GM12878 (cell line): ENCODE data around the gene FTO. TPM values are rescaled to one million over a fixed set of nuclear protein-coding genes. Genes with fewer than 3 reads are reported as not detected.

Experiments used
- ATAC-seq: fragments of 200-7000 bp; cut with Tn5 transposase; 3 replicates; pipeline ENCODE4 v1.9.1; 2020; ENCODE audit warnings: mild to moderate bottlenecking, moderate library complexity
- BruUV-seq: library from RNA; stranded (reverse); fragments of 400-500 nt; replicated peaks from 2 replicates; lab custom pipeline; 2021; lab: Mats Ljungman, UMichigan
- CTCF ChIA-PET: fragments of 300-600 bp; sonication (Branson Sonifier 250); formaldehyde crosslinking; extraction: SDS; loops from one replicate; lab custom pipeline; 2021; ENCODE audit warnings: inconsistent platforms; lab: Yijun Ruan, JAX
- POLR2A ChIA-PET: fragments of 350-600 bp; formaldehyde crosslinking; extraction: SDS; loops from one replicate; lab custom pipeline; 2021; ENCODE audit warnings: inconsistent platforms; lab: Charles Lee
- RAD21 ChIA-PET: fragments of 300-600 bp; sonication (Branson Sonifier 250); formaldehyde crosslinking; loops from one replicate; lab custom pipeline; 2023; ENCODE audit warnings: antibody characterized with exemption; ENCODE audit not compliant: unreplicated experiment; lab: Charles Lee
- SMC1A ChIA-PET: fragments of 300-600 bp; sonication (Branson Sonifier 250); formaldehyde crosslinking; loops from one replicate; lab custom pipeline; 2023; ENCODE audit not compliant: unreplicated experiment, uncharacterized antibody; lab: Charles Lee
- DNase-seq: peaks from one replicate; pipeline ENCODE4 v3.0.0-alpha.2; 2011; ENCODE audit warnings: low read depth, low spot score
- FAIRE-seq: peaks from 3 replicates; lab custom pipeline; 2011; peaks lifted over from hg19 to GRCh38; lab: Jason Lieb, UNC
- H2AFZ ChIP-seq: 2 replicates; pipeline ENCODE4 v1.6.0; 2011; ENCODE audit warnings: low read depth, low read length, control low read depth; ENCODE audit not compliant: control insufficient read depth
- H3K27ac ChIP-seq: 2 replicates; pipeline ENCODE4 v1.5.1; 2011; ENCODE audit warnings: control low read depth; ENCODE audit not compliant: control insufficient read depth, insufficient read depth
- H3K27me3 ChIP-seq, 2 experiments: replicated peaks in 1 of 2; 2 replicates each; pipeline versions ENCODE4 v1.6.0 to v1.6.1; 2011; ENCODE audit warnings: low read length in 1 of 2; ENCODE audit not compliant: control insufficient read depth in 2 of 2, insufficient read depth in 2 of 2
- H3K36me3 ChIP-seq, 2 experiments: 2 replicates each; pipeline ENCODE4 v1.5.1; 2011; ENCODE audit warnings: low read length in 1 of 2; ENCODE audit not compliant: control insufficient read depth in 2 of 2, insufficient read depth in 2 of 2
- H3K4me1 ChIP-seq: 2 replicates; pipeline ENCODE4 v1.6.1; 2011; ENCODE audit warnings: mild to moderate bottlenecking, low read length, moderate library complexity, mixed read lengths; ENCODE audit not compliant: control insufficient read depth, insufficient read depth
- H3K4me2 ChIP-seq: 2 replicates; pipeline ENCODE4 v1.6.0; 2011; ENCODE audit warnings: control low read depth; ENCODE audit not compliant: control insufficient read depth, insufficient read depth
- H3K4me3 ChIP-seq: fragments of 200-600 bp; sonication (generic); 2 replicates; pipeline ENCODE4 v1.5.1; 2016
- H3K79me2 ChIP-seq: 2 replicates; pipeline ENCODE4 v1.6.0; 2011; ENCODE audit warnings: low read length; ENCODE audit not compliant: control insufficient read depth, insufficient read depth
- H3K9ac ChIP-seq: 2 replicates; pipeline ENCODE4 v1.8.0; 2011; ENCODE audit warnings: low read length, control low read depth, mixed read lengths; ENCODE audit not compliant: control insufficient read depth, insufficient read depth
- H3K9me3 ChIP-seq: replicated peaks from 3 replicates; pipeline ENCODE4 v1.5.1; 2011; ENCODE audit warnings: mild to moderate bottlenecking, low read length; ENCODE audit not compliant: control insufficient read depth, insufficient read depth
- H4K20me1 ChIP-seq: 2 replicates; pipeline ENCODE4 v1.6.0; 2011; ENCODE audit not compliant: control insufficient read depth, insufficient read depth
- ATF3 ChIP-seq: IDR thresholded peaks from 2 replicates; pipeline ENCODE4 v1.6.1; 2011; ENCODE audit warnings: low read depth, mild to moderate bottlenecking, low read length, moderate library complexity, borderline replicate concordance; ENCODE audit errors: extremely low read depth
- E2F8 ChIP-seq: fragments of 450-650 bp; IDR thresholded peaks from 2 replicates; pipeline ENCODE4 v1.6.1; 2018; ENCODE audit warnings: mild to moderate bottlenecking, low read depth, moderate library complexity; ENCODE audit not compliant: partially characterized antibody
- JUND ChIP-seq: IDR thresholded peaks from 2 replicates; pipeline ENCODE4 v1.6.1; 2012; ENCODE audit warnings: low read depth, mild to moderate bottlenecking, low read length, improper control_type of control experiment, moderate library complexity
- MAX ChIP-seq: IDR thresholded peaks from 2 replicates; pipeline ENCODE4 v1.6.1; 2012; ENCODE audit warnings: low read depth, low read length, improper control_type of control experiment
- RCOR1 ChIP-seq: conservative IDR thresholded peaks from 2 replicates; pipeline ENCODE4 v1.6.1; 2012; ENCODE audit warnings: low read depth, low read length, improper control_type of control experiment
- SKIL ChIP-seq: fragments of 450-650 bp; IDR thresholded peaks from 2 replicates; pipeline ENCODE4 v1.6.1; 2017; ENCODE audit warnings: mild to moderate bottlenecking, low read depth, inconsistent platforms; ENCODE audit not compliant: poor library complexity, severe bottlenecking
- STAT1 ChIP-seq: fragments of 450-650 bp; conservative IDR thresholded peaks from 2 replicates; pipeline ENCODE4 v1.6.1; 2014; ENCODE audit warnings: antibody characterized with exemption, mild to moderate bottlenecking
- STAT3 ChIP-seq: IDR thresholded peaks from 2 replicates; pipeline ENCODE4 v1.6.1; 2011; ENCODE audit warnings: low read depth, low read length, improper control_type of control experiment
- TAF1 ChIP-seq: IDR thresholded peaks from 2 replicates; pipeline ENCODE4 v1.6.1; 2011; ENCODE audit warnings: mild to moderate bottlenecking, low read depth, low read length, borderline replicate concordance
- ZBTB40 ChIP-seq: fragments of 450-650 bp; IDR thresholded peaks from 2 replicates; pipeline ENCODE4 v1.6.1; 2016; ENCODE audit warnings: mild to moderate bottlenecking, moderate library complexity, borderline replicate concordance
- ZZZ3 ChIP-seq: IDR thresholded peaks from 2 replicates; pipeline ENCODE4 v1.6.1; 2011; ENCODE audit warnings: low read depth; ENCODE audit not compliant: control insufficient read depth, insufficient read length
- WGBS: methylation state at CpG from one replicate; pipeline ENCODE4 v1.1.6; 2016; ENCODE audit warnings: low lambda C conversion rate; ENCODE audit not compliant: insufficient replicate concordance, insufficient coverage; ENCODE audit errors: missing lambda C conversion rate; 5-methylcytosine and 5-hydroxymethylcytosine counted together
- in situ Hi-C: fragments of 300-500 bp; cut with MboI; formaldehyde crosslinking; loops from 9 replicates; pipeline ENCODE4 v1.14.3; 2018; ENCODE audit warnings: mixed read lengths
- intact Hi-C: fragments of 100-400 bp; cut with micrococcal nuclease; formaldehyde crosslinking; loops from one replicate; pipeline ENCODE4 v1.14.2; 2022; ENCODE audit not compliant: unreplicated experiment
- polyA plus RNA-seq, 11 experiments: library from polyadenylated mRNA; depleted of rRNA in 4 of 11; unstranded in 6 of 11; stranded (reverse) in 5 of 11; fragments of >200 nt; fragmentation: Nextera tagmentation in 4 of 11; fragmentation: Illumina TruSeq in 1 of 11; extraction: Ambion mirVana in 4 of 11; extraction: Trizol in 1 of 11; gene quantifications; 1 replicate in 1 of 11; 2 replicates in 10 of 11; pipeline versions ENCODE4 v1.2.1 to v1.2.3, GENCODE V29; 2011 to 2016; ENCODE audit warnings: inconsistent platforms in 2 of 11, missing spikeins in 2 of 11, low read depth in 1 of 11
- total RNA-seq, 4 experiments: library from RNA; depleted of rRNA in 3 of 4; stranded (reverse); fragments of >200 nt in 3 of 4; fragmentation: Illumina TruSeq in 1 of 4; extraction: Trizol in 1 of 4; gene quantifications; 2 replicates each; pipeline versions ENCODE4 v1.2.1 to v1.2.3, GENCODE V29; 2013 to 2021

The FTO gene
- total and polyA plus RNA-seq, 10 of the 15 experiments (the other 5 are each of a cell fraction or from before 2014, with no cell fraction given), result 20.1 to 55.0 (median 47.0) TPM

- TF ChIP-seq ZBTB40 (no peak), JUND (no peak), TAF1 (no peak), ZZZ3 (no peak), ATF3 (no peak)
These were observed 117.5 kb downstream of the FTO start (continued) for GRCh38 chr16:53821487-53821886.

- ChIA-PET POLR2A (no interaction called here), CTCF (interaction anchor here (0.6 kb wide), 1 partner anchor 272 kb away, joined by 3 read pairs; no protein-coding TSS in a partner anchor), SMC1A (interaction anchor here (0.6 kb wide), 1 partner anchor 129 kb away, joined by 3 read pairs; no protein-coding TSS in a partner anchor), RAD21 (interaction anchor here (1.8 kb wide), 1 partner anchor 15 kb away, joined by 4 read pairs; no protein-coding TSS in a partner anchor)
- no peak overlapping the region for H3K9ac ChIP-seq
- H3K79me2 ChIP-seq, result no peaks in the 10 kb centered on the region
- in situ Hi-C loops, result no loop called here
- H3K36me3 ChIP-seq, result 0 out of 4 replicates have a peak, but pooled peaks cover 0 to 2% of the 10 kb centered on the region in 2 experiments
- H3K4me3 ChIP-seq, result no peak overlapping the region
- H4K20me1 ChIP-seq, result no peaks in the 10 kb centered on the region
- FAIRE-seq (no peak), ATAC-seq (no peak), DNase-seq (no peak)
- intact Hi-C loops, result no loop called here
- H3K27me3 ChIP-seq, result no peaks in the 10 kb centered on the region
- no peaks in the 10 kb centered on the region for H3K9me3 ChIP-seq
- no peak overlapping the region for H3K27ac ChIP-seq
- no peak overlapping the region for H2AFZ ChIP-seq
- 86% methylated on average over 4 of the region's 4 CpGs for WGBS
- no TSS peak for BruUV-seq
- H3K4me2 ChIP-seq, result no peak overlapping the region
- H3K4me1 ChIP-seq, result no peaks in the 10 kb centered on the region
- TF ChIP-seq MAX (no peak), SKIL (no peak), STAT1 (no peak), RCOR1 (no peak), STAT3 (no peak), E2F8 (no peak)
These were observed 118.1 kb downstream of the FTO start for GRCh38 chr16:53821957-53822625.
